ENCODE results near the gene CENPS.
A peak's percentile ranks its signal among the peaks of the same experiment; 100 is the strongest.
"Not testable (repeated sequence)": the region's sequence is repeated elsewhere in the genome, so short reads cannot be mapped to it uniquely, and the experiment has no call there.

Gene CENPS

DNA sequence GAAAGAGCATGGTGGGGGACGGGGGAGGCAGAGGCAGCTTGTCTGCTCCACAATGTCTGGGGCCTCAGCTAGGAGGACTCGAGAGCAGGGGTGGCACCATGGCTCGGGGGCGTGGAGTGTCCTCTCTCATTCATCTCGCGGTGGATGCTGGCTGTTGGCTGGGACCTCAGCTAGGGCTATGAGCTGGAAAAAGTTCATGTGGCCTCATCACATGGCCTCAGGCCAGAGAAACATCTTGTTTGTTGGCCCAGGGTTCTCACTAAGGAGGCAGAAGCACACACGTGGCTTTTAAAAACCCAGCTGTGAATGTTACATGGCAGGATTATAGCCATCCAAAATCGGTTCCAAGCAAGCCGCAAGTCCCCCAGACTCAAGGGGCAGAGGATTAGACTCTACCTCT, 6.2 kb upstream of the CENPS start:
- TF ChIP-seq, protein P1, sequence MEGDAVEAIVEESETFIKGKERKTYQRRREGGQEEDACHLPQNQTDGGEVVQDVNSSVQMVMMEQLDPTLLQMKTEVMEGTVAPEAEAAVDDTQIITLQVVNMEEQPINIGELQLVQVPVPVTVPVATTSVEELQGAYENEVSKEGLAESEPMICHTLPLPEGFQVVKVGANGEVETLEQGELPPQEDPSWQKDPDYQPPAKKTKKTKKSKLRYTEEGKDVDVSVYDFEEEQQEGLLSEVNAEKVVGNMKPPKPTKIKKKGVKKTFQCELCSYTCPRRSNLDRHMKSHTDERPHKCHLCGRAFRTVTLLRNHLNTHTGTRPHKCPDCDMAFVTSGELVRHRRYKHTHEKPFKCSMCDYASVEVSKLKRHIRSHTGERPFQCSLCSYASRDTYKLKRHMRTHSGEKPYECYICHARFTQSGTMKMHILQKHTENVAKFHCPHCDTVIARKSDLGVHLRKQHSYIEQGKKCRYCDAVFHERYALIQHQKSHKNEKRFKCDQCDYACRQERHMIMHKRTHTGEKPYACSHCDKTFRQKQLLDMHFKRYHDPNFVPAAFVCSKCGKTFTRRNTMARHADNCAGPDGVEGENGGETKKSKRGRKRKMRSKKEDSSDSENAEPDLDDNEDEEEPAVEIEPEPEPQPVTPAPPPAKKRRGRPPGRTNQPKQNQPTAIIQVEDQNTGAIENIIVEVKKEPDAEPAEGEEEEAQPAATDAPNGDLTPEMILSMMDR (conservative IDR thresholded peaks at IDR 0.05; ENCODE audit: low read length): peak; percentile 15; the same call in 1 of the 2 replicates
- peak; percentile 68 for DNase-seq (ENCODE audit: low read depth)
- no peak overlapping the region for H3K4me3 ChIP-seq (ENCODE audit: low read length)

DNA sequence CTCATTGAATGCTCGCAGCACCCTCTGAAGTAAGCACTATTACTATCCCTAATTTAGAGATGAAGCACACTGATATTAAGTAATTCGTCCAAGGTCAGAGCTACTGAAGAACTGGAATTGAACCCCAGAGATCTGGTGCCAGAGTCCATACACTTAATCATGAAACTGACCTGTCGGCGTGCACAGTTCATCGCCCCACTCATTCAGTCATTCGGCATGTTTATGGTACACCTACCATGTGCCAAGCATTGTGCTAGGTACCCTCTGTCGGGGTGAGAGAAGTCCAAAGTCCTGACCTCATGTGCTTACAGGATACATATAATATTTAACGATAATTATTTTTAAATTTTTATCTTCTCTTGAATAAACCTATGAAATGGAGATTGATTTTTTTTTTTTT, 5.6 kb upstream of the CENPS start:
- H3K4me3 ChIP-seq (ENCODE audit: low read length): no peak overlapping the region
- TF ChIP-seq, protein P1 (conservative IDR thresholded peaks at IDR 0.05; ENCODE audit: low read length): no peak
- no peak for DNase-seq (ENCODE audit: low read depth)

DNA sequence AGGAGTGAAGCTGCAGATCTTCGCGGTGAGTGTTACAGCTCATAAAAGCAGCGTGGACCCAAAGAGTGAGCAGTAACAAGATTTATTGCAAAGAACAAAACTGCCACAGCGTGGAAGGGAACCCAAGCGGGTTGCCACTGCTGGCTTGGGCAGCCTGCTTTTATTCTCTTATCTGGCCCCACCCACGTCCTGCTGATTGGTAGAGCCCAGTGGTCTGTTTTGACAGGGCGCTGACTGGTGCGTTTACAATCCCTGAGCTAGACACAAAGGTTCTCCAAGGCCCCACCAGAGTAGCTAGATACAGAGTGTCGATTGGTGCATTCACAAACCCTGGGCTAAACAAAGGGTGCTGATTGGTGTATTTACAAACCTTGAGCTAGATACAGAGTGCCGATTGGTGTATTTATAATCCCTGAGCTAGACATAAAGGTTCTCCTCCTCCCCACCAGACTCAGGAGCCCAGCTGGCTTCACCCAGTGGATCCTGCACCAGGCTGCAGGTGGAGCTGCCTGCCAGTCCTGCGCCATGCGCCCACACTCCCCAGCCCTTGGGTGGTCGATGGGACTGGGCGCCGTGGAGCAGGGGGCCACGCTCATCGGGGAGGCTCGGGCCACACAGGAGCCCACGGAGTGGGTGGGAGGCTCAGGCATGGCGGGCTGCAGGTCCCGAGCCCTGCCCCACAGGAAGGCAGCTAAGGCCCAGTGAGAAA, 4.3 kb upstream of the CENPS start:
- H3K4me3 ChIP-seq (ENCODE audit: low read length); DNase-seq (ENCODE audit: low read depth): not testable (repeated sequence)

DNA sequence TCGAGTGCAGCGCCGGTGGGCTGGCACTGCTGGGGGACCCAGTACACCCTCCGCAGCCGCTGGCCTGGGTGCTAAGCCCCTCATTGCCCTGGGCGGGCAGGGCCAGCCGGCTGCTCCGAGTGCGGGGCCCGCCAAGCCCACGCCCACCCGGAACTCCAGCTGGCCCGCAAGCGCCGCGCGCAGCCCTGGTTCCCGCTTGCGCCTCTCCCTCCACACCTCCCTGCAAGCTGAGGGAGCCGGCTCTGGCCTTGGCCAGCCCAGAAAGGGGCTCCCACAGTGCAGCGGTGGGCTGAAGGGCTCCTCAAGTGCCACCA, 3.7 kb upstream of the CENPS start:
- H3K4me3 ChIP-seq (ENCODE audit: low read length); DNase-seq (ENCODE audit: low read depth): not testable (repeated sequence)

DNA sequence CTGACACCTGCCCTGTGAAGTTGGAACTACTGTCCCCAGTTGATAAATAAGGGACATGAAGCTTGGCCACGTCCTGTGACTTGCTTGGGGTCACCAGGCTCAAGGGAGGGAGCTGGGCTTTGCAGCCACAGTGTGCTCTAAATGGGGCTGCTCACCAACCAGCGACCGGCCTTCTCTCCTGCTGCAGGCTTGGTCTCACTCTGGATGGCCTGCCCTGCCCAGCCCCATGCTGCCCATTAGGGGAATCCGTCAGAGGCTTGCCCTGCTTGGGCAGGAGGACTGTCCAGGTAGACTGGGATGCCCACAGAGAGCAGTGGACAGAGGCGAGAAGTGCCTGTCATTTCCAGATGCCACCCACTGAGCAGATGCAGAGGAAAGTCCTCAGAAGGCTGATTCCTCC, 1.2 kb upstream of the CENPS start:
- no peak for DNase-seq (ENCODE audit: low read depth)
- TF ChIP-seq, protein P1 (conservative IDR thresholded peaks at IDR 0.05; ENCODE audit: low read length): no peak
- H3K4me3 ChIP-seq (ENCODE audit: low read length): no peak overlapping the region

DNA sequence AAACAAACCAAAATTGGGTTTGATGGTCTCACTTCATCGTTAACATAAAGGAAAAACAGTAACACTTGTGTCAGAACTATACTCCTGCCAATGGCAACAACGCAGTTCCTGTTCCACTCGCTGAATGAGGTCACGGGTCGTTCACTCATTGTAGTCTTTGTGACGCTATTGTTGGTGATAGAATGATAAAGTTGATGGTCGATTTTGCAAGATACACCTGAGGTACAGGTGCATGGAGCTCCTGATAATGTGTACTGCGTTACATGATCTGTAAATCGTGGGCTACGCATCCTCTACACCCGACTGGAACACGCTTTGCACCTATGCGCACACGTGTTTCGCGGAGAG, 391 bp upstream of the CENPS start:
- TF ChIP-seq, protein P1 (conservative IDR thresholded peaks at IDR 0.05; ENCODE audit: low read length): no peak
- peak overlapping the region; percentile 62 for H3K4me3 ChIP-seq (ENCODE audit: low read length)
- DNase-seq (ENCODE audit: low read depth): no peak

DNA sequence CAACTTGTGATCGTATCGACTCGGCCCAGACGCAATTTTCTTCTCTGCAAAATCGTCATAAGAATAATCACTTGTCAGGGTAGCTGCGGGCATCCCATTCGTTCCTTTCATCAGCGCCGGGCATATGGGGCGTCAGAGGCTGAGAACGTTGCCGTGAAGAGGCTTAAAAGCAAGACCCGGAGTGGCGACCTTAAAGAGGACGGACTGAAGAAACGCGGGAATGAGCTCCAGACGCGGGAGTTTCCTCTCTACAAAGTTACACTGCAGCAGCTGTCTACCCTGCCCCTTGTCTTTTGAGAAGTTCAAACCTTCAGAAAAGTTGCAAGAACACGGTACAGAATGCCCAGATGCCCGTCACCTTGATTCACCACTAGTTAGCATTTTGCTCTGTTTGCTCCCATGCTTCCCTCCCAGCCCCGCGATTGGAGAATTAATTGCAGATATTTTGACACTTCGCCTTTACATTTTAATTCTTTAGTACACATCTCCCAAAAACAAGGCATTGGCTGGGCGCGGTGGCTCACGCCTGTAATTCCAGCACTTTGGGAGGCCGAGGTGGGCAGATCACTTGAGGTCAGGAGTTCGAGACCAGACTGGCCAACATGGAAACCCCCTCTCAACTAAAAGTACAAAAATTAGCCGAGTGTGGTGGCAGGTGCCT, 967 bp downstream of the CENPS start:
- DNase-seq (ENCODE audit: low read depth): peak; percentile 29
- H3K4me3 ChIP-seq (ENCODE audit: low read length): peak overlapping the region; percentile 92
- TF ChIP-seq, protein P1 (conservative IDR thresholded peaks at IDR 0.05; ENCODE audit: low read length): no peak

DNA sequence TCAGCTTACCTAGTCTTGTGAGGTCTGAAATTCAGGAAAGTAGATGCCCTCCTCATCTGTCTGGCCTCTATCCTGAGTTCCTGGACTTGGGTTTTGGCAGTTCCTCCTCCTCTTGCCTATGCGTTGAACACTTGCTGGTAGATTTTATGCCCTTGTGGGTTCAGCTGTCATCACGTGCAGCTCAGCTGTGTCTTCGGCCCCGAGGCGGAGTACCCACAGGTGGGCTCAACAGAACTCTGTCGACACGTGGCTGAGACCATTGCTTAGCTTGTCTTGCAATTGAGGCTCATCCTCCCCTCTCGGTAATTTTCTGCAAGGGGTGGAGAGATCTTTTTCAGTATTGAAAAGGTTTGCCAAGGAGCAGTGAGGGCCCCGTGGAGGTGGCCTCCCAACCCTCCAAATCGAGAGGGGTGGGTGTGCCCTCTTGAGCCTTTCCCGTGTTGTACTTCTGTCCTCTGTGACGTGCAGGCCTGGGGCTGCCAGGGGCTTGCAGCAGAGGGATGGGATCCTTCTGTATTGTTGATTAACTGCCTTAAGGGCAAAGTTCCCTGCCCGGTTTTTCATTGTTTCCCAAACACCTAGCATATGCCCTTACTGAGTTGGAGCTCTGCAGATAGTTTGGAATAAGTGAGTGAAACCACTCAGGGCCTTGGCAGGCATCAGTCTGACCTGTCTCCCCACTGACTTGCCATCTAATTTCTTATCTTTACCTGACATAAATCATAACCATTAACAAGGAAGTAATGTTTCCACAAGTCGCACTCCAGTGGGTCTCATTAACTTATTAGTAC, 2.9 kb downstream of the CENPS start:
- no peak for DNase-seq (ENCODE audit: low read depth)
- no peak overlapping the region for H3K4me3 ChIP-seq (ENCODE audit: low read length)

More for the DNA sequence above, 2.9 kb downstream of the CENPS start:
- TF ChIP-seq, protein P1 (conservative IDR thresholded peaks at IDR 0.05; ENCODE audit: low read length): no peak

Measured in AG10803 (cell line).